C4-2B (cell line): ENCODE measurements around the gene PSMG4.

Experiments
- H3K27ac ChIP-seq: fragments of 450-650 bp; 2 replicates; pipeline ENCODE4 v1.5.1; 2017
- ZFX ChIP-seq: fragments of 450-650 bp; IDR thresholded peaks from 2 replicates; pipeline ENCODE4 v1.6.1; 2017
- TF ChIP-seq, protein P1 (sequence below): fragments of 450-650 bp; conservative IDR thresholded peaks from 2 replicates; pipeline ENCODE4 v1.5.1; 2017; ENCODE audit warnings: mild to moderate bottlenecking

PSMG4 gene

DNA sequence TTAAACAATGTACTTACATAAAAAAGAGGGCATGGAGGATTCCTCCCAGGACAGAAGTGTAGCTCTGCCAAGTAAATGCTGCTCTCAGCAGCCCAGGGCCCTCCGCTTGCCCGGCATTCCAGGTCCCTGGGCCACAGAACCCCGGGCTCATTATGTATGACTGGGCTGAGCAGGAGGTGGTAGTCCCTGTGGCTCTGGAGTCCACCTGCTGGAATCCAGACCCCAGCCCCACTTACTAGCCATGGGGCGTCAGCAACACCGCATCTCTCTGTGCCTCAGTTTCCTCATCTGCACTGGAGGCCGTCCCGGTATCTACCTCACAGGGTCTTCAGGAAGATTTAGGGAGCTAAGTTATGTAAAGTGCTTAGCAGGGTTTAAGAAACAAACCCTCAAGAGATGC lies 55.4 kb downstream of the PSMG4 start:
- TF ChIP-seq, protein P1, sequence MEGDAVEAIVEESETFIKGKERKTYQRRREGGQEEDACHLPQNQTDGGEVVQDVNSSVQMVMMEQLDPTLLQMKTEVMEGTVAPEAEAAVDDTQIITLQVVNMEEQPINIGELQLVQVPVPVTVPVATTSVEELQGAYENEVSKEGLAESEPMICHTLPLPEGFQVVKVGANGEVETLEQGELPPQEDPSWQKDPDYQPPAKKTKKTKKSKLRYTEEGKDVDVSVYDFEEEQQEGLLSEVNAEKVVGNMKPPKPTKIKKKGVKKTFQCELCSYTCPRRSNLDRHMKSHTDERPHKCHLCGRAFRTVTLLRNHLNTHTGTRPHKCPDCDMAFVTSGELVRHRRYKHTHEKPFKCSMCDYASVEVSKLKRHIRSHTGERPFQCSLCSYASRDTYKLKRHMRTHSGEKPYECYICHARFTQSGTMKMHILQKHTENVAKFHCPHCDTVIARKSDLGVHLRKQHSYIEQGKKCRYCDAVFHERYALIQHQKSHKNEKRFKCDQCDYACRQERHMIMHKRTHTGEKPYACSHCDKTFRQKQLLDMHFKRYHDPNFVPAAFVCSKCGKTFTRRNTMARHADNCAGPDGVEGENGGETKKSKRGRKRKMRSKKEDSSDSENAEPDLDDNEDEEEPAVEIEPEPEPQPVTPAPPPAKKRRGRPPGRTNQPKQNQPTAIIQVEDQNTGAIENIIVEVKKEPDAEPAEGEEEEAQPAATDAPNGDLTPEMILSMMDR = no peak
- no peak for TF ChIP-seq ZFX

DNA sequence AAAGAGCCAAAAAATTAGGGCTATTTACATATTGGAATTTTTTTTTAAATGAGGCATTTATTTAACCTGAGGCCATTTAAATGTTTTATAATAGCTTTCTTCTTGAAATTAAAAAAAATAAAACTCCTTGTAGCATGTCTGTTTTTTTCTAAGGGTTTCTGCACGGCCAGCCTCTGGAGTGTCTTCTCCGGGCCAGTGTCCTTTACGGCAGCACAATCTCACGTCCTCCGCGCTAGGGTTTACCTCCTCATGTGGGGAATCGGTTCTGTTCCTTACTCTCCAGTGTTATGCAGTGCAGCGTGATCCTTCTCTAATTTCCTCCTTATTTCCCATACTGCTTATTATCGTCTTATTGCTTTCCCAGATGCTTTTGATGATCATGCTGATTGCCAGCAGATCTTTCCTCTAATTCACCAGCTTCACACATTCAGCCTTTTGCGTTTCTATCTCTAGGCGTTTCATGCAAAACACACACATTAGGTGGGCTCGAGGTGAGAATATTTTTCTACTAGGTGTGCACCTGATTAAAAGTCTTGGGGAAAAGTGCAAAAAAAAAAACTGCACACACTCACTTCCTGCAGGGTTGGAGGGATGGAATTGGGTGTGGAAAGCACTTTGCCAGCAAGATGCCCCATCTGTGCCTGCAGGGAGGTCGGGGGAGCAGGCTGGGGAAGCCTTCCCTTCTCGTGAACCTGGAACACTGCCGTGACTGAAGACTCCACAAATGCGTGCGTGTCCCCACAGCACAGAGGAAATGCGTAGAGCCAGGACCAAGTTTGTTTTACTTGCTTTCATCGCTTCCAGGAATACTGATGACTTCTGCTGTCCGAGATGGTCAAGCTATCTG lies 56.1 kb downstream of the PSMG4 start:
- TF ChIP-seq, protein P1 = no peak
- TF ChIP-seq ZFX = no peak
- H3K27ac ChIP-seq = no peak overlapping the region

More for the DNA sequence above, 55.4 kb downstream of the PSMG4 start:
- no peak overlapping the region for H3K27ac ChIP-seq

DNA sequence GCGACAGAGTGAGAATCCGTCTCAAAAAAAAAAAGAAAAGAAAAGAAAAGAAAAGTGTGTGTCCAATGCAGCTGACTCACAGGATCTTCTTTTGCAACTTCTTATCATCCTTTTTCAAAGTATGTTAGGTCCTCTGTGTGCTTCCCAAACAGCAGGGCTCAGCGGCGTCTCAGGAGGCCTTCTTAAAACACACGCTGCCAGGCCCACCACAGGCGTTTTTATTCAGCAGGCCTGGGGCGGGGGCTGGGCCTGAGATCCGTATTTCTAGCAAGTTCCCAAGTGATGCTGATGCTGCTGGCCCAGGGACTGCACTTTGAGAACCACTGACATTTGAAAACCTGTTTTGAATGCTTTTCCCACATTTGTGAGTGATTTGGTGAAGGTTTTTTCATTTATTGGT lies 57.1 kb downstream of the PSMG4 start:
- TF ChIP-seq ZFX = no peak
- TF ChIP-seq, protein P1 = no peak
- no peak overlapping the region for H3K27ac ChIP-seq

DNA sequence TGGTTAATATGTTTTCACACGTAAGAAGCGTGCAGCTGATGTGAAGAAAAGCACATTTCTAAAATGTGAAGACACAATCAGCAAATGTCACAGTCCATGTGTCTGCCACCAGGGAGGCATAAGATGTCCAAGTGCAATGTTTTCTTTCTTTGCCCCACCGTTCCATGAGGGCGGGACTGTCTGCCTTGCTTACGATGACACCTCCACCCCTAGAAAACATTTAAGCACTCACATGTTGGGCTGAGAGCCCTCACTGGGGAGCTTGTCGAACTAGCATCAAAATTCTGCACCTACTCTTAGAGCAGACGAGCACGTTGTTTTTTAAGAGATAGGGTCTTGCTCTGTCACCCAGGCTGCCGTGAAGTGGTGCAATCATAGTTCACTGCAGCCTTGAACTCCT lies 57.6 kb downstream of the PSMG4 start:
- TF ChIP-seq ZFX = no peak
- TF ChIP-seq, protein P1 = no peak
- H3K27ac ChIP-seq = no peak overlapping the region

DNA sequence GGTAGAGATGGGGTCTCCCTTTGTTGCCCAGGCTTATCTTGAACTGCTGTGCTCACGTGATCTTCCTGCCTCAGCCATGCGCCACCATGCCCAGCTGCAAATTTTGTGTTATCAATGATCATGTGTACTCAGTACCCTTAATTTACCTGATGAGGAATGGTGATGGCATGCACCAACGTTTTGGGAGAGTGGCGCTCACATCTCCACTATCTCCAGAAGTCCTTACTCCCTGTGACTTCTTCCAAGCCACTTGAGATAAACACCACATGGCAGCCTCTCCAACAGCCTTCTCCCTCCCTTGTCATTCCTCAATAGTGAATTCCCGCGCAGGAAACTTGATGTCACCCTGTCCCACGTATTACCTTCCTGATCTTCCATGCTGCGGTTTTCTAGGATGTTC lies 58.1 kb downstream of the PSMG4 start:
- H3K27ac ChIP-seq = no peak overlapping the region
- TF ChIP-seq ZFX = no peak
- TF ChIP-seq, protein P1 = no peak
